Colonic mucosa (tissue), 4 donors: Measurements from ENCODE around the gene SH3PXD2A. TPM values are rescaled to one million over a fixed set of nuclear protein-coding genes. Genes with fewer than 3 reads are reported as not detected.

Source experiments
- DNase-seq: peaks from one replicate; pipeline ENCODE4 v3.0.0-alpha.2; 2020
- H3K27ac ChIP-seq: fragments of 200-600 bp; one replicate; pipeline ENCODE4 v1.8.0; 2021
- H3K27me3 ChIP-seq: fragments of 200-600 bp; one replicate; pipeline ENCODE4 v1.8.0; 2021
- H3K36me3 ChIP-seq: fragments of 200-600 bp; one replicate; pipeline ENCODE4 v1.8.0; 2021
- H3K4me1 ChIP-seq: fragments of 200-600 bp; one replicate; pipeline ENCODE4 v1.8.0; 2021; ENCODE audit warnings: mild to moderate bottlenecking
- H3K4me3 ChIP-seq: fragments of 200-600 bp; one replicate; pipeline ENCODE4 v1.8.0; 2021
- H3K9ac ChIP-seq, 2 donors: one replicate each; pipeline ENCODE4 v1.7.0; 2013; ENCODE audit warnings: control low read depth in 2 of 2, low read depth in 2 of 2, low read length in 2 of 2
- H3K9me3 ChIP-seq: fragments of 200-600 bp; one replicate; pipeline ENCODE4 v1.8.0; 2021
- intact Hi-C: fragments of 100-400 bp; cut with DNase I; formaldehyde crosslinking; loops from one replicate; pipeline ENCODE4 v1.14.1; 2022
- total RNA-seq, 2 donors: library from RNA; stranded (reverse); fragmentation: NEBNext Ultra II Directional in 1 of 2; extraction: Animal tissue kit (Norgen Biotek cat#: 25700) in 1 of 2; gene quantifications; one replicate each; pipeline ENCODE4 v1.2.1, GENCODE V29; 2021
- TF ChIP-seq, protein P1 (sequence below): fragments of 200-600 bp; IDR thresholded peaks from one replicate; pipeline ENCODE4 v1.8.0; 2022; ENCODE audit warnings: antibody characterized with exemption, mild to moderate bottlenecking
- donor health status: healthy.
- donor health status: DM: no; HTN: no; CAD: no.
- donor health status: DM: no; HTN: no; CAD: no.

SH3PXD2A gene
- total RNA-seq, 2 donors from 2014 or later, result 37.5 to 40.8 TPM

DNA sequence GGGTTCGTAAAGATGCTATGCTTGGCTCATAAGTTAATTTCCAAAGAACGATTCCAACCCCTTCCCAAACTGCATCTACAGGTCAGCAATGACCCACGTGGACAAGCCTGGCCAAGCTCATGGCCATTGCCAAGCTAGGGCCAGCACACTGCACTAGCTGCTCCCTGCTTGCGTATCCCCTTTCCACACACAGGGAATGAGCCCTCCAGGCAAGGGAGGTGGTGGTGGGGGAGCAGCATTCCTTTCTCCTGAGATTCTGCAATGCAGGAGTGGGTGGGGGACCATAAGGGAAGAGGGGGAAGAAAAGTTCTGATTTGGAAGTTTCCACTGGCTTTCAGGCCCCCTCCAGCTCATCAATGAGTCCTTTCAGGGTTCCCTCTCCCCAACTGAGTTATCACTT, 56.0 kb downstream of the SH3PXD2A start:
- H3K36me3 ChIP-seq, result no peaks in the 10 kb centered on the region

DNA sequence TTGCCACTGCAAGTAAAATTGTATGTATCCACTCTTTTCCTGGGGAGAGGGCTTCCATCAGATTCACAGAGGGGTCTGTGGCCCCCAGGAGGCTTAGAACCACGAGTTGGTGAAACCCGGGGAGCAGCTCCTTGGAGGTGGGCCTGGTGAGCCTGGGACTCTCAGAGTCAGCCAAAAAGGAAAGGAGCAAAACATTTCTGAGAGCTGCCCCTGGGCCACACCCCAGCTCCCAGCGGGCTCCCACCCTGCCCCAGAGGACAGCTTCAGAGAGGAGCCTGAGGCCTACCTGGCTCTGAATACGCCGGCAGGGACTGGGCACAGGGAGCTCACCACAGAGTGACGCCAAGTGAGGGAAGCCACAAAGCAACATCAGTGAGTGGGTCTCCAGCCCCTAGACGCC, 56.9 kb downstream of the SH3PXD2A start:
- intact Hi-C loops, result no loop called here
- H3K27ac ChIP-seq, result no peak overlapping the region
- H3K36me3 ChIP-seq, result no peaks in the 10 kb centered on the region
- TF ChIP-seq, protein P1, sequence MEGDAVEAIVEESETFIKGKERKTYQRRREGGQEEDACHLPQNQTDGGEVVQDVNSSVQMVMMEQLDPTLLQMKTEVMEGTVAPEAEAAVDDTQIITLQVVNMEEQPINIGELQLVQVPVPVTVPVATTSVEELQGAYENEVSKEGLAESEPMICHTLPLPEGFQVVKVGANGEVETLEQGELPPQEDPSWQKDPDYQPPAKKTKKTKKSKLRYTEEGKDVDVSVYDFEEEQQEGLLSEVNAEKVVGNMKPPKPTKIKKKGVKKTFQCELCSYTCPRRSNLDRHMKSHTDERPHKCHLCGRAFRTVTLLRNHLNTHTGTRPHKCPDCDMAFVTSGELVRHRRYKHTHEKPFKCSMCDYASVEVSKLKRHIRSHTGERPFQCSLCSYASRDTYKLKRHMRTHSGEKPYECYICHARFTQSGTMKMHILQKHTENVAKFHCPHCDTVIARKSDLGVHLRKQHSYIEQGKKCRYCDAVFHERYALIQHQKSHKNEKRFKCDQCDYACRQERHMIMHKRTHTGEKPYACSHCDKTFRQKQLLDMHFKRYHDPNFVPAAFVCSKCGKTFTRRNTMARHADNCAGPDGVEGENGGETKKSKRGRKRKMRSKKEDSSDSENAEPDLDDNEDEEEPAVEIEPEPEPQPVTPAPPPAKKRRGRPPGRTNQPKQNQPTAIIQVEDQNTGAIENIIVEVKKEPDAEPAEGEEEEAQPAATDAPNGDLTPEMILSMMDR, result no peak
- peaks cover 12% of the 10 kb centered on the region for H3K4me1 ChIP-seq
- H3K27me3 ChIP-seq, result no peaks in the 10 kb centered on the region
- H3K9me3 ChIP-seq, result no peaks in the 10 kb centered on the region
- DNase-seq, result no peak
- H3K4me3 ChIP-seq, result no peak overlapping the region
- H3K9ac ChIP-seq, result no peak overlapping the region

More for the DNA sequence above, 56.0 kb downstream of the SH3PXD2A start:
- no peak for DNase-seq
- no peaks in the 10 kb centered on the region for H3K27me3 ChIP-seq
- peaks cover 16% of the 10 kb centered on the region for H3K4me1 ChIP-seq
- no peak overlapping the region for H3K9ac ChIP-seq
- H3K9me3 ChIP-seq, result no peaks in the 10 kb centered on the region
- TF ChIP-seq, protein P1, result no peak
- intact Hi-C loops, result no loop called here
- no peak overlapping the region for H3K27ac ChIP-seq
- H3K4me3 ChIP-seq, result no peak overlapping the region

DNA sequence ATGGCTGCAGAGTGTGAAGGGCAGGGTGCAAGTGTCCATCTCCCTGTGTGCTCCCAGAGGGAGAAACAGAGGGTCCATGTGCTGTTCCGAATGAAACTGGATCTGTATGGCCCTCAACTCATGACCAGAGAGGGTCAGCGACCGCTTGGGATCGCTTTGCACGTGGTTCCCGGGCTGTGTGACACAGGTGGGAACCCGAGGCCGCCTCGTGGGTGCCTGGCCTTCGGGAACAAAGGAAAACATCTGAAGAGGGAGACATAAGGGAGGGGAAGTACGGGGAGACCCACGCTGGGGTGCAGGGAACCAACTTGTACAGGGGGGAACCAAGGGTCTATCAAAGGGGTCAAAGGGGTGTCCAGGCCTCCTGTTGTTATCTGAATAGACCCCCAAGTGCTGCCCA, 57.5 kb downstream of the SH3PXD2A start:
- Histone ChIP-seq H3K4me3 (no peak overlapping the region), H3K36me3 (no peaks in the 10 kb centered on the region), H3K9me3 (no peaks in the 10 kb centered on the region), H3K4me1 (peaks cover 11% of the 10 kb centered on the region), H3K27me3 (no peaks in the 10 kb centered on the region), H3K9ac (no peak overlapping the region), H3K27ac (no peak overlapping the region)
- TF ChIP-seq, protein P1, result no peak
- intact Hi-C loops, result no loop called here
- no peak for DNase-seq

DNA sequence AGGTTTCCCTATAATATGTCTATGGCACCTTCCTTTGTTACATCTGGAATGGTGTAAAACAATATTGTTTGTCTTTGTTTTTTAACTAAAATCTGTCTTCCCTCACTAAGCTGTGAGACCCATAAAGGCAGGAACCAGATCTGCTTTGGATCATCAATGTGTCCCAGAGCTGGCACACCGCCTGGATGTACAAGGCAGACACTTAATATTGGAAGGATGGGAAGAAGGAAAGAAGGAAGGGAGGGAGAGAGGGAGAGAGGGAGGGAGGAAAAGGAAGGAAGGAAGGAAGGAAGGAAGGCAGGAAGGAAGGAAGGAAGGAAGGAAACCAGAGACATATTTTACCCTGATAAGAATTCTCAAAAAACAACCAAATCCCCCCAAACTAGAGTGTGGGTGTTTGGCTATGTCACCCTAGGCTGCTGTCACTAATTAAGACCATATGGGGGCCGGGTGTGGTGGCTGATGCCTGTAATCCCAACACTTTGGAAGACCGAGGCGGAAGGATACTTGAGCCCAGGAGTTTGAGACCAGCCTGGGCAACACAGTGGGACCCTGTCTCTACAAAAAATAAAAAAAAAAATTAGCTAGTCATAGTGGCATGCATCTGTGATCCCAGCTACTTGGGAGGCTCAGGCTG, 59.6 kb downstream of the SH3PXD2A start:
- H3K9ac ChIP-seq, result peak overlapping the region in 1 of 2 donors; percentile 22
- H3K9me3 ChIP-seq, result no peaks in the 10 kb centered on the region
- TF ChIP-seq, protein P1, result no peak
- DNase-seq, result no peak
- peak overlapping the region; percentile 89 for H3K27ac ChIP-seq
- intact Hi-C loops, result no loop called here
- peaks cover 6% of the 10 kb centered on the region for H3K4me1 ChIP-seq
- H3K4me3 ChIP-seq, result no peak overlapping the region
- H3K27me3 ChIP-seq, result no peaks in the 10 kb centered on the region
- H3K36me3 ChIP-seq, result no peaks in the 10 kb centered on the region

DNA sequence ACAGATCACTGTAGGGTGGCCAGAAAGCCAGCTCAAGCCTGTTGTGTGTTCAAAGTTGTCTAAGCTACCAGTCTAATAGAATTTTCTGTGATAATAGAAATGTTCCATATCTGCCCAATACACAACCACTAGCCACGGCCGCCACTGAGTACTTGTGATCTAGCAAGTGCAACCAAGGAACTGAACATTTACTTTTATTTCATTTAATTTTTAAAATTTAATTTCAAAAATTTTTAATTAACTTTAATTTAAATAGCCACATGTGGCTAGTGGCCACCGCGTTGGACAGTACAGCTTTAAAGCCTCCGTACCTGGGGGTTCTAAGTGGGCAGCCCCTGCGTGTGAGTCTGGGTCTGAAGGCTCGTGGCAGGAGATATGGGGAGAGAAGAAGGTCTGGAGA, 60.4 kb downstream of the SH3PXD2A start:
- Histone ChIP-seq H3K4me1 (peaks cover 1% of the 10 kb centered on the region), H3K27ac (peak overlapping the region; percentile 89), H3K27me3 (no peaks in the 10 kb centered on the region), H3K9me3 (no peaks in the 10 kb centered on the region), H3K4me3 (no peak overlapping the region), H3K9ac (peak overlapping the region in 1 of 2 donors; percentile 76), H3K36me3 (no peaks in the 10 kb centered on the region)
- no peak for DNase-seq
- intact Hi-C loops, result no loop called here
- TF ChIP-seq, protein P1, result no peak
